ENCODE data around the gene TEX22.
"Not testable (repeated sequence)": the region's sequence is repeated elsewhere in the genome, so short reads cannot be mapped to it uniquely, and the experiment has no call there.

Gene TEX22

GRCh38 chr14:105398044-105398725, at the start of gene TEX22:
Gene TEX22, plus strand, starts transcription at chr14:105398538. Its CDS starts 803 bp downstream, at chr14:105399341.
- peak; percentile 85 for DNase-seq

- no peak for DNase-seq
These were observed 49.2 kb upstream of the TEX22 start for GRCh38 chr14:105348945-105349699.

- no peak for DNase-seq
These were observed 48.3 kb upstream of the TEX22 start for GRCh38 chr14:105349992-105350391.

GRCh38 chr14:105350450-105351244, 47.7 kb upstream of the TEX22 start:
- no peak for DNase-seq

- DNase-seq: no peak
These were observed 46.9 kb upstream of the TEX22 start for GRCh38 chr14:105351410-105351809.

GRCh38 chr14:105351920-105352851, 46.2 kb upstream of the TEX22 start:
- DNase-seq: peak; percentile 86

- no peak for DNase-seq
These were observed 45.2 kb upstream of the TEX22 start for GRCh38 chr14:105353136-105353535.

GRCh38 chr14:105354541-105354940, 43.8 kb upstream of the TEX22 start:
- DNase-seq: no peak

- no peak for DNase-seq
These were observed 43.2 kb upstream of the TEX22 start for GRCh38 chr14:105355049-105355575.

- no peak for DNase-seq
These were observed 42.3 kb upstream of the TEX22 start for GRCh38 chr14:105355850-105356604.

GRCh38 chr14:105356927-105357326, 41.4 kb upstream of the TEX22 start:
- DNase-seq: no peak

GRCh38 chr14:105357626-105358025, 40.7 kb upstream of the TEX22 start:
- no peak for DNase-seq

GRCh38 chr14:105358140-105358846, 40.0 kb upstream of the TEX22 start:
- no peak for DNase-seq

GRCh38 chr14:105358943-105359342, 39.4 kb upstream of the TEX22 start:
- DNase-seq: no peak

- DNase-seq: not testable (repeated sequence)
These were observed 36.9 kb upstream of the TEX22 start for GRCh38 chr14:105361412-105361811.

- DNase-seq: peak; percentile 37
These were observed 34.3 kb upstream of the TEX22 start for GRCh38 chr14:105363847-105364708.

GRCh38 chr14:105365101-105365500, 33.2 kb upstream of the TEX22 start:
- no peak for DNase-seq

GRCh38 chr14:105365681-105366080, 32.7 kb upstream of the TEX22 start:
- no peak for DNase-seq

- DNase-seq: no peak
These were observed 31.8 kb upstream of the TEX22 start for GRCh38 chr14:105366386-105367074.
